Trophoblast cell (in vitro differentiated cells and primary cell): Measurements from ENCODE around the gene MORN4.

Experiments used
- DNase-seq, 2 donors: peaks; one replicate each; pipeline ENCODE4 v3.0.0-alpha.2; 2016
- H2AFZ ChIP-seq: 2 replicates; pipeline ENCODE4 v1.6.1; 2013; ENCODE audit warnings: low read length, moderate library complexity, mild to moderate bottlenecking; ENCODE audit not compliant: insufficient read depth, poor library complexity
- H2AK5ac ChIP-seq: 2 replicates; pipeline ENCODE4 v1.6.1; 2013; ENCODE audit warnings: mild to moderate bottlenecking, low read length
- H2BK120ac ChIP-seq: 2 replicates; pipeline ENCODE4 v1.6.1; 2013; ENCODE audit warnings: low read length, mild to moderate bottlenecking, moderate library complexity; ENCODE audit not compliant: insufficient read depth, poor library complexity
- H2BK12ac ChIP-seq: 2 replicates; pipeline ENCODE4 v1.6.1; 2013; ENCODE audit warnings: mild to moderate bottlenecking, low read length, moderate library complexity
- H2BK5ac ChIP-seq: 2 replicates; pipeline ENCODE4 v1.6.1; 2013; ENCODE audit warnings: low read length, low read depth, moderate library complexity, mild to moderate bottlenecking; ENCODE audit not compliant: poor library complexity
- H3K14ac ChIP-seq: 2 replicates; pipeline ENCODE4 v1.6.1; 2013; ENCODE audit warnings: mild to moderate bottlenecking, low read length
- H3K18ac ChIP-seq: 2 replicates; pipeline ENCODE4 v1.6.1; 2013; ENCODE audit warnings: mild to moderate bottlenecking, low read length
- H3K23ac ChIP-seq: 2 replicates; pipeline ENCODE4 v1.6.1; 2013; ENCODE audit warnings: low read length
- H3K27ac ChIP-seq: 2 replicates; pipeline ENCODE4 v1.5.1; 2013; ENCODE audit warnings: low read depth, mild to moderate bottlenecking, inconsistent platforms, low read length, moderate library complexity
- H3K27me3 ChIP-seq: 2 replicates; pipeline ENCODE4 v1.6.1; 2013; ENCODE audit warnings: inconsistent platforms, mild to moderate bottlenecking, low read length, moderate library complexity; ENCODE audit not compliant: insufficient read depth
- H3K36me3 ChIP-seq, 2 experiments: 1 replicate in 1 of 2; 2 replicates in 1 of 2; pipeline ENCODE4 v1.6.1; 2013; ENCODE audit warnings: low read length in 2 of 2, mild to moderate bottlenecking in 2 of 2, moderate library complexity in 1 of 2; ENCODE audit not compliant: insufficient read depth in 2 of 2, control insufficient read depth in 1 of 2
- H3K4ac ChIP-seq: 2 replicates; pipeline ENCODE4 v1.6.1; 2013; ENCODE audit warnings: low read depth, mild to moderate bottlenecking, low read length, moderate library complexity
- H3K4me1 ChIP-seq, 2 experiments: 1 replicate in 1 of 2; 2 replicates in 1 of 2; pipeline ENCODE4 v1.6.1; 2013; ENCODE audit warnings: low read length in 2 of 2, mild to moderate bottlenecking in 2 of 2, moderate library complexity in 1 of 2; ENCODE audit not compliant: insufficient read depth in 2 of 2, control insufficient read depth in 1 of 2
- H3K4me2 ChIP-seq: 2 replicates; pipeline ENCODE4 v1.6.1; 2013; ENCODE audit warnings: inconsistent platforms, mild to moderate bottlenecking, low read length, moderate library complexity
- H3K4me3 ChIP-seq: 2 replicates; pipeline ENCODE4 v1.5.1; 2013; ENCODE audit warnings: mild to moderate bottlenecking, low read depth, low read length, inconsistent platforms
- H3K79me1 ChIP-seq: one replicate; pipeline ENCODE4 v1.6.1; 2013; ENCODE audit warnings: low read length
- H3K79me2 ChIP-seq: 2 replicates; pipeline ENCODE4 v1.6.1; 2013; ENCODE audit warnings: low read length, mild to moderate bottlenecking; ENCODE audit not compliant: control insufficient read depth, insufficient read depth, poor library complexity
- H3K9ac ChIP-seq: 2 replicates; pipeline ENCODE4 v1.6.1; 2013; ENCODE audit warnings: mild to moderate bottlenecking, low read length
- H3K9me3 ChIP-seq: 2 replicates; pipeline ENCODE4 v1.6.1; 2013; ENCODE audit warnings: low read depth, mild to moderate bottlenecking, control low read depth, inconsistent platforms, low read length; ENCODE audit not compliant: insufficient read depth
- H4K12ac ChIP-seq: 2 replicates; pipeline ENCODE4 v1.6.1; 2013; ENCODE audit warnings: low read depth, mild to moderate bottlenecking, low read length, moderate library complexity
- H4K8ac ChIP-seq: 2 replicates; pipeline ENCODE4 v1.6.1; 2013; ENCODE audit warnings: low read depth, mild to moderate bottlenecking, low read length, moderate library complexity
- H4K91ac ChIP-seq: one replicate; pipeline ENCODE4 v1.6.1; 2013; ENCODE audit warnings: low read depth, mild to moderate bottlenecking, low read length, moderate library complexity
- WGBS: extraction: QIAGEN DNeasy Blood & Tissue Kit; methylation state at CpG from one replicate; pipeline ENCODE4 v1.1.7; 2013; ENCODE audit warnings: missing lambda C conversion rate; ENCODE audit not compliant: insufficient read length, insufficient coverage; ENCODE audit errors: extremely low coverage; 5-methylcytosine and 5-hydroxymethylcytosine counted together

The MORN4 gene

GRCh38 chr10:97590082-97590747 lies 43.1 kb downstream of the MORN4 start:
- no peak overlapping the region for H3K4me3 ChIP-seq
- no peak overlapping the region for H2BK5ac ChIP-seq
- no peak overlapping the region for H3K23ac ChIP-seq
- peaks cover 3% of the 10 kb centered on the region for H3K9me3 ChIP-seq
- WGBS, result no CpG with 5 or more reads among the region's 15 CpGs
- H2AK5ac ChIP-seq, result no peak overlapping the region
- no peak overlapping the region for H4K91ac ChIP-seq
- H2BK12ac ChIP-seq, result no peak overlapping the region
- H3K27me3 ChIP-seq, result no peaks in the 10 kb centered on the region
- no peak overlapping the region for H3K27ac ChIP-seq
- peaks cover 3 to 4% of the 10 kb centered on the region in 2 experiments for H3K4me1 ChIP-seq
- no peak overlapping the region for H3K9ac ChIP-seq
- H4K12ac ChIP-seq, result no peak overlapping the region
- no peak overlapping the region for H2AFZ ChIP-seq
- H3K14ac ChIP-seq, result no peak overlapping the region
- no peak overlapping the region for H2BK120ac ChIP-seq
- H3K36me3 ChIP-seq, result no peaks in the 10 kb centered on the region
- H3K79me2 ChIP-seq, result no peaks in the 10 kb centered on the region
- H3K4ac ChIP-seq, result no peak overlapping the region
- H3K18ac ChIP-seq, result no peak overlapping the region
- no peaks in the 10 kb centered on the region for H3K79me1 ChIP-seq
- no peak overlapping the region for H4K8ac ChIP-seq
- DNase-seq, result no peak
- H3K4me2 ChIP-seq, result no peak overlapping the region

GRCh38 chr10:97589479-97589878 lies 43.8 kb downstream of the MORN4 start, which contains the start of gene C10orf62:
Gene C10orf62 (plus strand): TSS chr10:97589721. CDS start chr10:97589898, 177 bp downstream.
- H3K23ac ChIP-seq, result no peak within 1 kb of the TSS
- no peak within 1 kb of the TSS for H3K4me3 ChIP-seq
- peaks cover 3% of the 10 kb centered on the region for H3K9me3 ChIP-seq
- no peak within 1 kb of the TSS for H3K18ac ChIP-seq
- no peak within 1 kb of the TSS for H3K4me2 ChIP-seq
- no peak within 1 kb of the TSS for H2BK5ac ChIP-seq
- no peak within 1 kb of the TSS for H4K12ac ChIP-seq
- no peaks in the 10 kb centered on the region for H3K36me3 ChIP-seq
- no peak within 1 kb of the TSS for H2BK12ac ChIP-seq
- no peak within 1 kb of the TSS for H3K9ac ChIP-seq
- no peak within 1 kb of the TSS for H3K14ac ChIP-seq
- no peak within 1 kb of the TSS for H4K91ac ChIP-seq
- no peak within 1 kb of the TSS for H2BK120ac ChIP-seq
- H2AFZ ChIP-seq, result no peak within 1 kb of the TSS
- WGBS, result no CpG with 5 or more reads among the region's 3 CpGs
- H3K27ac ChIP-seq, result no peak within 1 kb of the TSS
- H3K4ac ChIP-seq, result no peak within 1 kb of the TSS
- no peak within 1 kb of the TSS for H2AK5ac ChIP-seq
- peaks cover 3 to 5% of the 10 kb centered on the region in 2 experiments for H3K4me1 ChIP-seq
- no peaks in the 10 kb centered on the region for H3K79me2 ChIP-seq
- no peaks in the 10 kb centered on the region for H3K79me1 ChIP-seq
- DNase-seq, result no peak
- H3K27me3 ChIP-seq, result no peaks in the 10 kb centered on the region
- H4K8ac ChIP-seq, result no peak within 1 kb of the TSS

- Histone ChIP-seq H3K36me3 (no peaks in the 10 kb centered on the region), H4K91ac (no peak overlapping the region), H3K4me3 (no peak overlapping the region), H3K4me2 (no peak overlapping the region), H3K27ac (no peak overlapping the region), H2BK5ac (no peak overlapping the region), H3K4ac (no peak overlapping the region), H3K18ac (no peak overlapping the region), H2BK12ac (no peak overlapping the region), H3K4me1 (peaks cover 3 to 5% of the 10 kb centered on the region in 2 experiments), H3K14ac (no peak overlapping the region), H3K79me1 (no peaks in the 10 kb centered on the region), H3K23ac (no peak overlapping the region), H3K9me3 (peaks cover 3% of the 10 kb centered on the region), H3K79me2 (no peaks in the 10 kb centered on the region), H3K27me3 (no peaks in the 10 kb centered on the region), H2AK5ac (no peak overlapping the region), H3K9ac (no peak overlapping the region), H2BK120ac (no peak overlapping the region), H4K12ac (no peak overlapping the region), H2AFZ (no peak overlapping the region), H4K8ac (no peak overlapping the region)
- DNase-seq, result no peak
- WGBS, result no CpG with 5 or more reads among the region's 2 CpGs
Measured at GRCh38 chr10:97587183-97587582, 46.1 kb downstream of the MORN4 start.

GRCh38 chr10:97585439-97585811 lies 47.9 kb downstream of the MORN4 start:
- Histone ChIP-seq H3K18ac (no peak overlapping the region), H3K14ac (no peak overlapping the region), H3K4me2 (no peak overlapping the region), H4K12ac (no peak overlapping the region), H2BK12ac (no peak overlapping the region), H2BK120ac (no peak overlapping the region), H3K23ac (no peak overlapping the region), H3K79me2 (no peaks in the 10 kb centered on the region), H3K4me1 (peaks cover 3 to 5% of the 10 kb centered on the region in 2 experiments), H3K79me1 (no peaks in the 10 kb centered on the region), H3K4me3 (no peak overlapping the region), H2BK5ac (no peak overlapping the region), H2AK5ac (no peak overlapping the region), H3K9me3 (peaks cover 3% of the 10 kb centered on the region), H4K8ac (no peak overlapping the region), H2AFZ (no peak overlapping the region), H3K27me3 (no peaks in the 10 kb centered on the region), H4K91ac (no peak overlapping the region), H3K27ac (no peak overlapping the region), H3K4ac (no peak overlapping the region), H3K9ac (no peak overlapping the region), H3K36me3 (no peaks in the 10 kb centered on the region)
- DNase-seq, result peak; percentile 34 to 52
- no CpG with 5 or more reads among the region's 5 CpGs for WGBS
